NCI-H2227 treated with DMSO at 0.1 percent for 48 hours (cell line): ENCODE data around the gene C2CD2L.
"Not testable (repeated sequence)": the region's sequence is repeated elsewhere in the genome, so short reads cannot be mapped to it uniquely, and the experiment has no call there.

Experiments used
- DNase-seq: peaks from one replicate; lab custom pipeline; 2025; lab: John Stamatoyannopoulos, UW

The C2CD2L gene

GRCh38 chr11:119093942-119094815 is 13.0 kb upstream of the C2CD2L start:
- no peak for DNase-seq

GRCh38 chr11:119094816-119095065 is 12.4 kb upstream of the C2CD2L start:
- no peak for DNase-seq

- peak; percentile 98 for DNase-seq
Observed at GRCh38 chr11:119095066-119095880, 11.9 kb upstream of the C2CD2L start.

- DNase-seq, result no peak
Observed at GRCh38 chr11:119099711-119100110, 7.4 kb upstream of the C2CD2L start.

GRCh38 chr11:119100246-119100970 is 6.7 kb upstream of the C2CD2L start:
- DNase-seq, result no peak

- DNase-seq, result no peak
Observed at GRCh38 chr11:119100994-119101758, 6.0 kb upstream of the C2CD2L start.

- peak; percentile 92 for DNase-seq
Observed at GRCh38 chr11:119101759-119102423, 5.3 kb upstream of the C2CD2L start, which contains the start of gene DPAGT1. Gene DPAGT1, minus strand, starts transcription at chr11:119101853. Its CDS starts 198 bp downstream, at chr11:119101655.

- DNase-seq, result not testable (repeated sequence)
Observed at GRCh38 chr11:119103161-119103664, 3.9 kb upstream of the C2CD2L start.

- peak; percentile 84 for DNase-seq
Observed at GRCh38 chr11:119103793-119104192, 3.4 kb upstream of the C2CD2L start.

- DNase-seq, result no peak
Observed at GRCh38 chr11:119107538-119108145, 498 bp downstream of the C2CD2L start.

- DNase-seq, result no peak
Observed at GRCh38 chr11:119108146-119108856, 1.2 kb downstream of the C2CD2L start.

- DNase-seq, result no peak
Observed at GRCh38 chr11:119108857-119109221, 1.7 kb downstream of the C2CD2L start.

- no peak for DNase-seq
Observed at GRCh38 chr11:119109843-119110242, 2.7 kb downstream of the C2CD2L start.

- no peak for DNase-seq
Observed at GRCh38 chr11:119110439-119110838, 3.3 kb downstream of the C2CD2L start.

GRCh38 chr11:119111361-119111925 is 4.3 kb downstream of the C2CD2L start:
- DNase-seq, result no peak

- no peak for DNase-seq
Observed at GRCh38 chr11:119112314-119113020, 5.3 kb downstream of the C2CD2L start.

GRCh38 chr11:119113716-119114115 is 6.6 kb downstream of the C2CD2L start:
- no peak for DNase-seq

GRCh38 chr11:119114351-119114750 is 7.2 kb downstream of the C2CD2L start:
- no peak for DNase-seq
